Neuron (in vitro differentiated cells): ENCODE data around the gene NOL4L.
"Not testable (repeated sequence)": the region's sequence is repeated elsewhere in the genome, so short reads cannot be mapped to it uniquely, and the experiment has no call there.

Experiments
- H2AFZ ChIP-seq: one replicate; pipeline ENCODE4 v1.6.1; 2013; ENCODE audit warnings: low read depth, mild to moderate bottlenecking, inconsistent platforms, low read length, moderate library complexity
- H3K27me3 ChIP-seq: one replicate; pipeline ENCODE4 v1.6.1; 2013; ENCODE audit warnings: low read length; ENCODE audit not compliant: insufficient read depth
- H3K36me3 ChIP-seq: one replicate; pipeline ENCODE4 v1.6.1; 2013; ENCODE audit warnings: low read length; ENCODE audit not compliant: insufficient read depth
- H3K4me1 ChIP-seq: one replicate; pipeline ENCODE4 v1.6.1; 2013; ENCODE audit warnings: low read length; ENCODE audit not compliant: insufficient read depth
- H3K4me3 ChIP-seq: 2 replicates; pipeline ENCODE4 v1.5.1; 2013; ENCODE audit warnings: mild to moderate bottlenecking, low read length, moderate library complexity
- H3K9me3 ChIP-seq: one replicate; pipeline ENCODE4 v1.6.1; 2013; ENCODE audit warnings: low read length

Gene NOL4L

GRCh38 chr20:32415494-32415893, 169.6 kb downstream of the NOL4L start:
- no peaks in the 10 kb centered on the region for H3K4me1 ChIP-seq
- H3K36me3 ChIP-seq: peaks cover 7% of the 10 kb centered on the region
- no peaks in the 10 kb centered on the region for H3K27me3 ChIP-seq
- no peak overlapping the region for H2AFZ ChIP-seq
- H3K9me3 ChIP-seq: no peaks in the 10 kb centered on the region
- no peak overlapping the region for H3K4me3 ChIP-seq

GRCh38 chr20:32411955-32412706, 173.0 kb downstream of the NOL4L start:
- no peaks in the 10 kb centered on the region for H3K4me1 ChIP-seq
- no peaks in the 10 kb centered on the region for H3K27me3 ChIP-seq
- H3K9me3 ChIP-seq: no peaks in the 10 kb centered on the region
- no peak overlapping the region for H3K4me3 ChIP-seq
- H2AFZ ChIP-seq: no peak overlapping the region
- H3K36me3 ChIP-seq: peaks cover 17% of the 10 kb centered on the region

- H3K27me3 ChIP-seq, H3K4me3 ChIP-seq, H2AFZ ChIP-seq, H3K9me3 ChIP-seq, H3K4me1 ChIP-seq: not testable (repeated sequence)
- peaks cover 16% of the 10 kb centered on the region for H3K36me3 ChIP-seq
These were observed 177.9 kb downstream of the NOL4L start for GRCh38 chr20:32407131-32407750.

DNA sequence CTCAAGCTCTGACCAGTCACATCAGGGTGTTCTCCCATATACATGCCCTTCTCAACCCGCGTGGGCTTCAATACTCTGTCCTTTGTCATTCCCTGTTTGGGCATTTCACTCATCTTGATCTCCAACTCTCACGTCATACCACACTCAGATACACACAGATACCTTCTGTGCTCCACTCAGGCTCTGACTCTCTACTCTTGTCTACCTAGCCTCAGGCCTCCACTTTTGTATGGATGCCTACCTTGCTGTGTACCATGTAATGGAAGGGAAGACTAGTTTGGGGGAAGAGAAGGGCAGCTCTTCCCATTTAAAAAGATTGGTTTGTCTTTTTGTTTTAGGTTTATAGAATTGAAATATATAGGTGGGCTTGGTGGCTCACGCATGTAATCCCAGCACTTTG, 178.4 kb downstream of the NOL4L start:
- peaks cover 20% of the 10 kb centered on the region for H3K36me3 ChIP-seq
- H3K4me1 ChIP-seq: no peaks in the 10 kb centered on the region
- no peaks in the 10 kb centered on the region for H3K27me3 ChIP-seq

DNA sequence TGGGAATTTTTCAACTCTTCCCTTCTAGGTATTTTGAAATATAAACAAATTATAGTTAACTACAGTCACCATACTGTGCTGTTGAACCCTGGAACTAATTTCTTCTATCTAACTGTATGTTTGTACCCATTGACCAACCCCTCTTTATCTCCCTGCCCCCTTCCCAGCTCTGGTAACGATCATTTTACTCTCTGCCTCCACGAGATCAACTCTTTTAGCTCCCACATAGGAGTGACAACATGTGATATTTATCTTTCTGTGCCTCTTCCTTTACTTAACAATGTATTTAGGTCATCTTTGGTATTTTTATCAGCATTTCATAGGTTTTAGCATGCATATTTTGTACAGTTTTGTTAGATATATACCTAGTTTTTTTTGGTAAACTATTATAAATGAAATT, 181.1 kb downstream of the NOL4L start:
- Histone ChIP-seq H3K4me1 (no peaks in the 10 kb centered on the region), H3K36me3 (peaks cover 14% of the 10 kb centered on the region), H3K27me3 (no peaks in the 10 kb centered on the region), H2AFZ (no peak overlapping the region), H3K9me3 (no peaks in the 10 kb centered on the region), H3K4me3 (no peak overlapping the region)

More for the DNA sequence above, 178.4 kb downstream of the NOL4L start:
- Histone ChIP-seq H3K4me3 (no peak overlapping the region), H2AFZ (no peak overlapping the region), H3K9me3 (no peaks in the 10 kb centered on the region)

DNA sequence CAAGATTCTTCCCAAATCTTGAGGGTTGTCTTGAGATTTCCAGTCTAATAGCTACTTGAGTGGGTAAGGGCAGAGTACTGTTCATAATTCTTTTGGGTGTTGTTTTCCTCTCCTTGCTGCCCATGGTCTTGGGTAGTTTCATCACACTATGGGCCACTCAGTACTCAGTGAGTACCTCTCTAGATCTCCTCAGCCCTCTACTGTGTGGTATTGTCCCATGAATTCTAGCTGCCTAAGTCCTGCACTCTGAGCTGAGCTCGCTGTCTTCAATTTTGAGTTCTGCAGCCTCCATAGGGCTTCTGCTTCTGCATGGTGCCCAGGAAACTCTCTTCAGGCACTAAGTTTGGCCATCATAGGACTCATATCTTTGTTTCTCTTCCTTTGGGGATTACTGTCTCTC, 184.7 kb downstream of the NOL4L start:
- Histone ChIP-seq H3K9me3 (no peaks in the 10 kb centered on the region), H3K4me3 (no peak overlapping the region), H2AFZ (no peak overlapping the region), H3K4me1 (no peaks in the 10 kb centered on the region), H3K36me3 (peaks cover 4% of the 10 kb centered on the region), H3K27me3 (no peaks in the 10 kb centered on the region)

DNA sequence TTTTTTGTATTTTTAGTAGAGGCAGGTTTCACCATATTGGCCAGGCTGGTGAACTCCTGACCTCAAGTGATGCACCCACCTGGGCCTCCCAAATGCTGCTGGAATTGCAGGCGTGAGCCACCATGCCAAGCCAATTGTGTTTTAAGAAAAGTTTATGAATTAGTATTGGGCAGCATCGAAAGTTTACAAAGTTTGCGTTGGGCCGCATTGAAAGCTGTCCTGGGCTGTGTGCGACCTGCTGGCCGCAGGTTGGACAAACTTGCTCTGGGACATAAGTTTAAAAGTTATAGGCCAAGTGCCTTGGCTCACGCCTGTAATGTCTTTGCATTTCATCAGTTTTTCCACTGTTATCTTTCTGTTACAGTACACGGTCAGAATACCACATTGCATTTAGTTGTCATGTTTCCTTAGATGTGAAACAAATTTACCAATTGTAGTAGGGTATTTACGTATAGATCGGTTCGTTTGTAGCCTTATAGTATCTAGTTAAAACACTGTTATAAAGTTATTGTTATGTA, 187.5 kb downstream of the NOL4L start:
- peaks cover 7% of the 10 kb centered on the region for H3K36me3 ChIP-seq
- H3K4me1 ChIP-seq: no peaks in the 10 kb centered on the region
- peaks cover 2% of the 10 kb centered on the region for H3K9me3 ChIP-seq
- H3K27me3 ChIP-seq: no peaks in the 10 kb centered on the region
- H2AFZ ChIP-seq: no peak overlapping the region
- no peak overlapping the region for H3K4me3 ChIP-seq

GRCh38 chr20:32396646-32397160, 188.4 kb downstream of the NOL4L start:
- Histone ChIP-seq H2AFZ (no peak overlapping the region), H3K36me3 (peaks cover 7% of the 10 kb centered on the region), H3K4me3 (no peak overlapping the region), H3K4me1 (no peaks in the 10 kb centered on the region), H3K9me3 (peaks cover 2% of the 10 kb centered on the region), H3K27me3 (no peaks in the 10 kb centered on the region)

- Histone ChIP-seq H3K4me3 (no peak overlapping the region), H3K36me3 (peaks cover 20% of the 10 kb centered on the region), H3K4me1 (no peaks in the 10 kb centered on the region)
These were observed 190.1 kb downstream of the NOL4L start for GRCh38 chr20:32395066-32395465.

More at GRCh38 chr20:32395066-32395465, 190.1 kb downstream of the NOL4L start:
- peaks cover 2% of the 10 kb centered on the region for H3K9me3 ChIP-seq
- no peak overlapping the region for H2AFZ ChIP-seq
- no peaks in the 10 kb centered on the region for H3K27me3 ChIP-seq
